WERI-Rb-1 (cell line): Measurements from ENCODE around the gene MYMX.

ENCODE experiments used
- DNase-seq: peaks from one replicate; pipeline ENCODE4 v3.0.0-alpha.2; 2020
- H3K27ac ChIP-seq: fragments of 250-450 bp; sonication (Bioruptor Pico); 2 replicates; pipeline ENCODE4 v1.5.1; 2020; ENCODE audit warnings: mild to moderate bottlenecking, moderate library complexity
- H3K27me3 ChIP-seq: fragments of 250-450 bp; sonication (Bioruptor Pico); 2 replicates; pipeline ENCODE4 v1.5.1; 2021; ENCODE audit warnings: mild to moderate bottlenecking, low read depth, moderate library complexity; ENCODE audit not compliant: insufficient read depth, severe bottlenecking
- H3K36me3 ChIP-seq: fragments of 250-450 bp; sonication (Bioruptor Pico); 2 replicates; pipeline ENCODE4 v1.5.1; 2020; ENCODE audit warnings: mild to moderate bottlenecking, moderate library complexity
- H3K4me3 ChIP-seq: 2 replicates; pipeline ENCODE4 v1.5.1; 2011; ENCODE audit warnings: low read depth, mild to moderate bottlenecking, control low read depth, low read length
- H3K9me3 ChIP-seq: fragments of 250-450 bp; sonication (Bioruptor Pico); 2 replicates; pipeline ENCODE4 v1.5.1; 2021; ENCODE audit warnings: mild to moderate bottlenecking, moderate library complexity; ENCODE audit not compliant: severe bottlenecking
- CTCF ChIP-seq: IDR thresholded peaks from 2 replicates; pipeline ENCODE4 v1.5.1; 2011; ENCODE audit warnings: low read depth, mild to moderate bottlenecking, control low read depth, inconsistent platforms, low read length

Gene MYMX

GRCh38 chr6:44238687-44239350 is 22.1 kb downstream of the MYMX start:
- no peak for TF ChIP-seq CTCF
- Histone ChIP-seq H3K36me3 (peaks cover 22% of the 10 kb centered on the region), H3K9me3 (no peaks in the 10 kb centered on the region), H3K27ac (peak overlapping the region; percentile 91), H3K4me3 (no peak overlapping the region), H3K27me3 (no peaks in the 10 kb centered on the region)
- DNase-seq, result peak; percentile 72

- H3K27ac ChIP-seq, result peak overlapping the region; percentile 78
- no peaks in the 10 kb centered on the region for H3K27me3 ChIP-seq
- no peaks in the 10 kb centered on the region for H3K9me3 ChIP-seq
- TF ChIP-seq CTCF, result no peak
- peaks cover 14% of the 10 kb centered on the region for H3K36me3 ChIP-seq
- DNase-seq, result peak; percentile 91
- no peak overlapping the region for H3K4me3 ChIP-seq
These were observed 26.6 kb downstream of the MYMX start for GRCh38 chr6:44243345-44243744.

DNA sequence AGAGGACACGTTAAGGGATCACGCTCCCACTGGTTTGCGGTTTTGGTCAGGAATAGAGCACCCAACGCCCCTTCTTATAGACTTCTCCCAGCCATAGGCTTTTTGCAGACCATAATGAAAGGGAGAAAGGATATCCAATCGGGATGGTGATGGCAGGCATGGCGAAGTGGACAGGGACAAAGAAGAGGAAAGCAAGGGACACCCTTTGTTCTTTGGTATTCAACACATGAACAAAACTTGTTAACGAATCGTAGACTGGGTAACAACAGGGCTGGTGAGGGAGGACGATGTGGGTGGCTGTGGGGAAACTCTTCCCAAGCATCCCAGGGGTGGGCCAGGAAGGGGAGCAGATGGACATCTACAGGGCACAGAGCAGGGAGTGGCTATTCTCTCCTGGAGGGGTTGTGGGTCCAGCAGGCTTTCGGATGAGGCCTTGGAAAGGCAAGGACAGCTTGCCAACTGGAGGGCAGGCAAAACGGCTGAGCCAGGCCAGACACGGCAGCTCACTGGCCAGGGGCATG is 28.7 kb downstream of the MYMX start:
- no peak for TF ChIP-seq CTCF
- H3K4me3 ChIP-seq, result peak overlapping the region; percentile 91
- peaks cover 35% of the 10 kb centered on the region for H3K36me3 ChIP-seq
- H3K27me3 ChIP-seq, result no peaks in the 10 kb centered on the region
- peak; percentile 13 for DNase-seq
- no peaks in the 10 kb centered on the region for H3K9me3 ChIP-seq
- peak overlapping the region; percentile 91 for H3K27ac ChIP-seq

DNA sequence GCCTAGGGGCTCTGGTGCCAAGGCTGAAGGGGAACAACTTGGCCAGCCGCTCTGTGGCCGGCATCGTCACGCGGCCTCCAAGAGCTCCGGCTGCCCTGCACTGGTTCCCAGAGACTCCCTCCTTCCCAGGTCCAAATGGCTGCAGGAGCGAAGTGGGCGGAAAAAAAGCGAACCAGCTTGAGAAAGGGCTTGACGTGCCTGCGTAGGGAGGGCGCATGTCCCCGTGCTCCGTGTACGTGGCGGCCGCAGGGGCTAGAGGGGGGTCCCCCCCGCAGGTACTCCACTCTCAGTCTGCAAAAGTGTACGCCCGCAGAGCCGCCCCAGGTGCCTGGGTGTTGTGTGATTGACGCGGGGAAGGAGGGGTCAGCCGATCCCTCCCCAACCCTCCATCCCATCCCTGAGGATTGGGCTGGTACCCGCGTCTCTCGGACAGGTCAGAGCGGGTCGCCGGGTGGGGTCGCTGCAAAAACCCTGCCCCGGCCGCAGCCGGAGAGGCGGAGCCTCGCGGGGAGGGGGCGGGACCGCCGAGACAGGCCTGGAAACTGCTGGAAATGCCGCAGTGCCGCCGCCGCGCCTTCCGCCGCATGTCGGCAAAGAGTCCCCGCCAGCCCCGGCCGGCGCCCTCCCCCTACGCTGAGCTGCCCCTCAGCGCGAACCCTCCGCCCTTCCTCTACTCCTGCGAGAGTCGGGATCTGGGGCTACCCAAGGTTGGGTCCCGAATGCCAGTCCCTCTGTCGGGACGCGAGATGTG is 29.4 kb downstream of the MYMX start:
- TF ChIP-seq CTCF, result peak; percentile 63
- H3K36me3 ChIP-seq, result peaks cover 42% of the 10 kb centered on the region
- peak overlapping the region; percentile 91 for H3K4me3 ChIP-seq
- H3K27me3 ChIP-seq, result no peaks in the 10 kb centered on the region
- DNase-seq, result peak; percentile 98
- H3K9me3 ChIP-seq, result no peaks in the 10 kb centered on the region
- peak overlapping the region; percentile 91 for H3K27ac ChIP-seq

GRCh38 chr6:44246663-44247337 is 30.1 kb downstream of the MYMX start, which contains the start of gene HSP90AB1:
HSP90AB1 (plus strand) TSS chr6:44247101; CDS start chr6:44248630, 1,529 bp downstream.
- peaks cover 49% of the 10 kb centered on the region for H3K36me3 ChIP-seq
- peak within 1 kb of the TSS; percentile 91 for H3K4me3 ChIP-seq

More at GRCh38 chr6:44246663-44247337, 30.1 kb downstream of the MYMX start, which contains the start of gene HSP90AB1:
- TF ChIP-seq CTCF, result no peak
- Histone ChIP-seq H3K27ac (peak within 1 kb of the TSS; percentile 91), H3K9me3 (no peaks in the 10 kb centered on the region), H3K27me3 (no peaks in the 10 kb centered on the region)
- peak; percentile 100 for DNase-seq
